OCI-LY1 (cell line): Measurements from ENCODE around the gene WFDC2.

Source experiments
- CTCF ChIP-seq: fragments of 200-600 bp; sonication (generic), shearing (Covaris generic); IDR thresholded peaks from 2 replicates; pipeline ENCODE4 v1.5.1; 2017; ENCODE audit warnings: mild to moderate bottlenecking, antibody characterized with exemption, low read length, moderate library complexity, mixed read lengths
- EZH2 ChIP-seq: fragments of 200-600 bp; sonication (generic), shearing (Covaris generic); IDR thresholded peaks from 2 replicates; pipeline ENCODE4 v1.8.0; 2017; ENCODE audit warnings: borderline replicate concordance, mixed run types, mild to moderate bottlenecking, antibody characterized with exemption, low read length, moderate library complexity, mixed read lengths

GRCh38 chr20:45515147-45515913 is 45.8 kb downstream of the WFDC2 start, which contains the start of gene SPINT3:
- TF ChIP-seq CTCF (no peak), EZH2 (no peak)
